OCI-LY1 (cell line): ENCODE measurements around the gene WFDC5.

Source experiments
- H2AFZ ChIP-seq: fragments of 200-600 bp; sonication (generic), shearing (Covaris generic); 2 replicates; pipeline ENCODE4 v1.6.0; 2014; ENCODE audit warnings: antibody characterized with exemption, mild to moderate bottlenecking, low read length
- H3F3A ChIP-seq: fragments of 200-600 bp; sonication (generic), shearing (Covaris generic); 2 replicates; pipeline ENCODE4 v1.6.0; 2014; ENCODE audit warnings: mild to moderate bottlenecking, antibody characterized with exemption, low read length, moderate library complexity; ENCODE audit not compliant: insufficient read depth
- H3K27ac ChIP-seq: fragments of 200-600 bp; sonication (generic); 2 replicates; pipeline ENCODE4 v1.5.1; 2014; ENCODE audit warnings: low read length, mixed run types, mild to moderate bottlenecking, low read depth; ENCODE audit not compliant: poor library complexity, severe bottlenecking
- H3K27me3 ChIP-seq: fragments of 200-600 bp; sonication (generic); 2 replicates; pipeline ENCODE4 v1.6.0; 2014; ENCODE audit warnings: antibody characterized with exemption, mild to moderate bottlenecking, low read length, moderate library complexity; ENCODE audit not compliant: insufficient read depth
- H3K36me3 ChIP-seq: fragments of 200-600 bp; sonication (generic); 2 replicates; pipeline ENCODE4 v1.6.1; 2014; ENCODE audit warnings: mild to moderate bottlenecking, antibody characterized with exemption, low read length, moderate library complexity, mixed read lengths; ENCODE audit not compliant: insufficient read depth
- H3K4me1 ChIP-seq: fragments of 200-600 bp; sonication (generic); 2 replicates; pipeline ENCODE4 v1.5.1; 2014; ENCODE audit warnings: mild to moderate bottlenecking, low read length, moderate library complexity; ENCODE audit not compliant: insufficient read depth, severe bottlenecking
- H3K4me2 ChIP-seq: fragments of 200-600 bp; sonication (generic), shearing (Covaris generic); 2 replicates; pipeline ENCODE4 v1.6.1; 2014; ENCODE audit warnings: low read length
- H3K4me3 ChIP-seq: fragments of 200-600 bp; sonication (generic); 2 replicates; pipeline ENCODE4 v1.5.1; 2014; ENCODE audit warnings: low read length, low read depth, mild to moderate bottlenecking, mixed read lengths; ENCODE audit not compliant: poor library complexity, severe bottlenecking
- H3K79me2 ChIP-seq: fragments of 200-600 bp; shearing (Covaris generic); 2 replicates; pipeline ENCODE4 v1.6.1; 2016; ENCODE audit warnings: mixed run types, low read length, mixed read lengths; ENCODE audit not compliant: insufficient read depth
- H3K9ac ChIP-seq: fragments of 200-600 bp; sonication (generic), shearing (Covaris generic); 2 replicates; pipeline ENCODE4 v1.6.1; 2014; ENCODE audit warnings: mild to moderate bottlenecking, low read length, mixed read lengths
- H3K9me2 ChIP-seq: fragments of 200-600 bp; sonication (generic), shearing (Covaris generic); 2 replicates; pipeline ENCODE4 v1.6.1; 2014; ENCODE audit warnings: low read depth, mild to moderate bottlenecking, low read length, mixed read lengths
- H3K9me3 ChIP-seq: fragments of 200-600 bp; shearing (Covaris generic); 2 replicates; pipeline ENCODE4 v1.6.1; 2014; ENCODE audit warnings: low read length, mixed read lengths
- H4K20me1 ChIP-seq: fragments of 200-600 bp; sonication (generic), shearing (Covaris generic); 2 replicates; pipeline ENCODE4 v1.6.0; 2016; ENCODE audit warnings: mild to moderate bottlenecking, low read length; ENCODE audit not compliant: insufficient read depth
- EZH2 ChIP-seq: fragments of 200-600 bp; sonication (generic), shearing (Covaris generic); IDR thresholded peaks from 2 replicates; pipeline ENCODE4 v1.8.0; 2017; ENCODE audit warnings: borderline replicate concordance, mixed run types, mild to moderate bottlenecking, antibody characterized with exemption, low read length, moderate library complexity, mixed read lengths
- TF ChIP-seq, protein P1 (sequence below): fragments of 200-600 bp; sonication (generic), shearing (Covaris generic); IDR thresholded peaks from 2 replicates; pipeline ENCODE4 v1.5.1; 2017; ENCODE audit warnings: mild to moderate bottlenecking, antibody characterized with exemption, low read length, moderate library complexity, mixed read lengths

Gene WFDC5

DNA sequence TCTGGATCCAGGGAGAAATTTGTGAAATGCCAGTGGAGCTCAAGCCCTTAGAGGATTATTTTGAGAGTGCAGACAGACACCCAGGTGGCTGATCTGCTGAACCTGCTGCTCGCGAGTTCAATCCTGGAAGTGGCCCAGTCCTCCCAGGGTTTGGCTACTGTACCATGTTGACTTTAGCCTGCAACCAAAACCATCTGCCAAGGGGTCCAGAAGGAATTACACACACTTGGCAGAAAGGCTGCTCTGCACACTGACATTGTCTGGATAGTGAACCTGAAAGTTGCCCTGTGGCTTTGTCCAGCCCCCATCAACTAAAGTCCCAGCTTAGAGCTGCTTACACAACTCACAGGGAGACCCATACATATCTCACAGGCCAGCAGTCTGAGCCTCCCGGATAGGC is 38.2 kb upstream of the WFDC5 start:
- Histone ChIP-seq H3K4me2 (no peak overlapping the region), H3K4me1 (no peaks in the 10 kb centered on the region), H3K9ac (no peak overlapping the region), H3K27me3 (0 out of 2 replicates have a peak, but pooled peaks cover 2% of the 10 kb centered on the region), H3K79me2 (no peaks in the 10 kb centered on the region), H3K36me3 (no peaks in the 10 kb centered on the region), H3K9me3 (no peaks in the 10 kb centered on the region), H2AFZ (no peak overlapping the region), H4K20me1 (no peaks in the 10 kb centered on the region), H3K4me3 (no peak overlapping the region), H3K9me2 (no peaks in the 10 kb centered on the region), H3K27ac (no peak overlapping the region), H3F3A (no peaks in the 10 kb centered on the region)
- TF ChIP-seq, protein P1, sequence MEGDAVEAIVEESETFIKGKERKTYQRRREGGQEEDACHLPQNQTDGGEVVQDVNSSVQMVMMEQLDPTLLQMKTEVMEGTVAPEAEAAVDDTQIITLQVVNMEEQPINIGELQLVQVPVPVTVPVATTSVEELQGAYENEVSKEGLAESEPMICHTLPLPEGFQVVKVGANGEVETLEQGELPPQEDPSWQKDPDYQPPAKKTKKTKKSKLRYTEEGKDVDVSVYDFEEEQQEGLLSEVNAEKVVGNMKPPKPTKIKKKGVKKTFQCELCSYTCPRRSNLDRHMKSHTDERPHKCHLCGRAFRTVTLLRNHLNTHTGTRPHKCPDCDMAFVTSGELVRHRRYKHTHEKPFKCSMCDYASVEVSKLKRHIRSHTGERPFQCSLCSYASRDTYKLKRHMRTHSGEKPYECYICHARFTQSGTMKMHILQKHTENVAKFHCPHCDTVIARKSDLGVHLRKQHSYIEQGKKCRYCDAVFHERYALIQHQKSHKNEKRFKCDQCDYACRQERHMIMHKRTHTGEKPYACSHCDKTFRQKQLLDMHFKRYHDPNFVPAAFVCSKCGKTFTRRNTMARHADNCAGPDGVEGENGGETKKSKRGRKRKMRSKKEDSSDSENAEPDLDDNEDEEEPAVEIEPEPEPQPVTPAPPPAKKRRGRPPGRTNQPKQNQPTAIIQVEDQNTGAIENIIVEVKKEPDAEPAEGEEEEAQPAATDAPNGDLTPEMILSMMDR, result no peak
- no peak for TF ChIP-seq EZH2

DNA sequence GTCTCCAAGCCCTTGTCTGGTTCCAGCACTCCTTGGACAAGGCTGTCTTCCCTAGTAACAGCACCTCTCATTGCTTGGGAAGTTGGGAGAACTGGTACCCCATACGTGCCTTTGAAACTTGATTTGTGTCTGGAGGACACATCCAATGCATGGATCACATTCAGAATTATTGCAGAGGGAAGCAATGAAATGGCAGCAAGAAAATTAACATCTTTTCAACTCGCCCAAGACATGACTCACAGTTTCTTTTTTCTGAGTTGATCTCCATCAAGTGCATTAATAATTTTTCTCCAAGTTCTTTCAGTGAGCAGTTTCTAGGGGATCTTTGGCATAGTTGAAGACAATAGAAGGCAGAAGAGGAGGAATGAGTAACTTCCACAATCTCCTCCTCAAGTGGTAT is 37.4 kb upstream of the WFDC5 start:
- H3K9me2 ChIP-seq, result no peaks in the 10 kb centered on the region

DNA sequence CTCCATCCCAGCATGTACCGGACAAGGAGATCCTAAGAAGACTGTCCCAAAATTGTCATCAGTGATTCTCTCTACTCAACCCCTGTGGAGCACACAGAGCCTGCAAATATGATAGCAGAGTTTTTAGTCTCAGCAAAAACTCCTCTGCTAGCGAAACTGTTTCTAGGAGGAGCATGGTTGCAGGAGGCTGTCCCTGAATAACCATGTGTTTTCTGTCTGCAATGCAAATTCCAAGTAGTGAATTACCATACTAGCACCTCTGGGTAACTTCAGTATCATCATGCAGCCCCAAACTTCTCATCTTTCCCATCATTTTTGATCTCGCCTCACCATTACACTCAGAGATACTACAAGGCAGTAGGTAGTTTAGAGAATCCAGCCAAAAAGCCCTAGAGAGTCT is 34.1 kb upstream of the WFDC5 start:
- no peak for TF ChIP-seq EZH2
- TF ChIP-seq, protein P1, result no peak
- no peaks in the 10 kb centered on the region for H3K9me2 ChIP-seq
- no peaks in the 10 kb centered on the region for H3F3A ChIP-seq
- no peak overlapping the region for H2AFZ ChIP-seq
- H3K9ac ChIP-seq, result no peak overlapping the region
- H3K4me3 ChIP-seq, result no peak overlapping the region
- no peaks in the 10 kb centered on the region for H3K4me1 ChIP-seq
- H3K9me3 ChIP-seq, result no peaks in the 10 kb centered on the region
- no peaks in the 10 kb centered on the region for H3K36me3 ChIP-seq
- no peaks in the 10 kb centered on the region for H3K79me2 ChIP-seq
- no peak overlapping the region for H3K27ac ChIP-seq
- no peaks in the 10 kb centered on the region for H4K20me1 ChIP-seq
- no peaks in the 10 kb centered on the region for H3K27me3 ChIP-seq
- no peak overlapping the region for H3K4me2 ChIP-seq

More for the DNA sequence above, 37.4 kb upstream of the WFDC5 start:
- no peaks in the 10 kb centered on the region for H3F3A ChIP-seq
- H3K4me3 ChIP-seq, result no peak overlapping the region
- no peak overlapping the region for H3K9ac ChIP-seq
- H3K27ac ChIP-seq, result no peak overlapping the region
- no peaks in the 10 kb centered on the region for H3K9me3 ChIP-seq
- no peak overlapping the region for H2AFZ ChIP-seq
- H3K4me1 ChIP-seq, result no peaks in the 10 kb centered on the region
- H3K27me3 ChIP-seq, result 0 out of 2 replicates have a peak, but pooled peaks cover 1% of the 10 kb centered on the region
- H3K79me2 ChIP-seq, result no peaks in the 10 kb centered on the region
- no peaks in the 10 kb centered on the region for H4K20me1 ChIP-seq
- H3K36me3 ChIP-seq, result no peaks in the 10 kb centered on the region
- TF ChIP-seq, protein P1, result no peak
- no peak for TF ChIP-seq EZH2
- no peak overlapping the region for H3K4me2 ChIP-seq
